GM18858 (cell line): ENCODE data around the gene MAP3K3.

Experiments
- ATAC-seq: cut with Tn5 transposase; IDR thresholded peaks from one replicate; pipeline ENCODE4 v1.9.1; 2021; ENCODE audit not compliant: unreplicated experiment

The MAP3K3 gene

GRCh38 chr17:63652106-63652505, 29.9 kb downstream of the MAP3K3 start:
- no peak for ATAC-seq

- no peak for ATAC-seq
These were observed 30.8 kb downstream of the MAP3K3 start for GRCh38 chr17:63653050-63653449.

- ATAC-seq = no peak
These were observed 35.6 kb downstream of the MAP3K3 start for GRCh38 chr17:63657786-63658185.

DNA sequence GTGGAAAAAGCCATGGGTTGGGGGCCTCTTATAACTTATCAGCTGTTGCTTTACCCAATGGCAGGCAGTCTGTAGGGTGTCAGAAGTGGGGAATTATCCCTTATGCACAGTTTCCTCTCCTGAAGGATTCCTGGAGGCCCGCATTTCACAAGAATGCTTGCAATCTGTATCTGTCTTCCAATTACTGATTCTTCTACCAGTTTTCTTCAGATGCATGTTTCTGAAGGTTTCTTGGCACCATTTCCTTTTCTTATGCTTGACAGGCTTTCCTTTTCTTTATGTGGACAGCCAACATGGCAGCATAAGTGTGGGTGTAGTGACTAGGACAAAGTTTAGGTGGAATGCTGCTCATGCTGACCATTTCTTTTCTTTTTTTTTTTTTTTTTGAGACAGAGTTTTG, 36.1 kb downstream of the MAP3K3 start:
- no peak for ATAC-seq

- ATAC-seq = no peak
These were observed 37.6 kb downstream of the MAP3K3 start for GRCh38 chr17:63659850-63660249.

DNA sequence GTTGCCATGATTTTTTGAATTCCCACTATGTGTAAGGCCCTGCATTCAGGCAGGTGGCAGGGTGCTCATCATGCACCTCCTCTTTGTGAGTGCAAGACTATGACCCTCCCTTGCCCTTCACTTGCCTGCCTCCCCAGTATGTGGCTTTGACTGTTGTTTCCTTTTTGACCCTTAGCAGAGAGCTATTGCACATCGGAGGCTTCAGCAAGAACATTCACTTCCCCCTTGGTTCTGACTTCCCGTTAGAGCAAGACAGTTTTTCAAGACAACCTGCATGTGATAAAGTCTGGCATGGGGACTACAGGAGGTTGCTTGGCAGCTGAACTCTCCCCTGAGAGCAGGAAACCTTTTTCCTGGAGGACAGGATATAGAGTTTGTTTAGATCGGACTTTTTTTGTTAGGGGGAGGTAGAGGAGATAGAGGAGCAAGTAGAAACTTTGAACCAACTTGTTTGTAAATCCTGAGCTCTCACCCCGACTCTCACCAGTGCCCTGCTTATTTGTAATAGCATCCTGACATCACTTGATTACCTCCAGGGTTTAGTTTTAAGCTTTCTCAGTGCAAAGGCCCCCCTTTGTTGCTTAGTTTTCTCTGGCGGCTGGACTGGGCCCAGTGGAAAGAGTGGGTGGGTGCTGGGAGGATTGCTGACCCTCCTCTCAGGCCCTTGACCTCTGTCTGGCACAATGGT, 43.5 kb downstream of the MAP3K3 start:
- ATAC-seq = no peak

DNA sequence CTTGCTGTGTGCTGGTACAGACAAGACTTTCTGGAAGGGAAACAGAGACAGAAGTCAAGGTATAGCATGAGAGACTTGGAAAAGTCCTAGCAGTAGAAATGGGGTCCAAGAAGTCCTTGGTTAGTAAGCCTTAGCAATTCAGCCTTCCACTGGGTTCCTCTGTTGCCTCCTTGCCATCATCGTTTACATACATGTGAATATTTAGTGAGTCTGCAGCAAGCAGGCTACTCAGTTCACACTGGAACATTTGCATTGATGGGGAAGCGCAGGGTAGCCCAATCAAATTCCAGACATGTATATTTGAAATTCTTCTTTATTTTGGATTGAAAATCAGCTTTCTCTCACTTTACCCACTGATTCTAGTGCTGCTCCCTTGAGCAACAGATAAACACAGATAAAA, 50.6 kb downstream of the MAP3K3 start:
- ATAC-seq = no peak

DNA sequence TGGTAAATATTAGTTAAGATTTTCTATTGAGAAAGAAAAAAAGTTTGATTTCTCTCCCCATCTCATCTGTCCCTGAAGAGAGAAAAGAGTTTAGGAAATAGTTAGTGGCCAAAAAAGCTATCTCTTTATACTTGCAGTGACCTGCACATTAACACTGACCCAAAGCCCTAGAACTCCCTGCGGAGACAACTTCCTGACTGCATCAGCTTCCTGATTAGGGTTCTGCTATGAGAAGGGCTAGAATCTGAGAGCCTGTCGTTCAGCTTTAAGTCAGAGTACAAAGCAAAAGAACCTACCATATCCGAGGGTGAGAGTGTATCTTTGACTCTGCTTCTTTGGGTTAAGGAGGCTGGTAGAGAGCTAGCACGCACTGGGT, 53.0 kb downstream of the MAP3K3 start:
- no peak for ATAC-seq

DNA sequence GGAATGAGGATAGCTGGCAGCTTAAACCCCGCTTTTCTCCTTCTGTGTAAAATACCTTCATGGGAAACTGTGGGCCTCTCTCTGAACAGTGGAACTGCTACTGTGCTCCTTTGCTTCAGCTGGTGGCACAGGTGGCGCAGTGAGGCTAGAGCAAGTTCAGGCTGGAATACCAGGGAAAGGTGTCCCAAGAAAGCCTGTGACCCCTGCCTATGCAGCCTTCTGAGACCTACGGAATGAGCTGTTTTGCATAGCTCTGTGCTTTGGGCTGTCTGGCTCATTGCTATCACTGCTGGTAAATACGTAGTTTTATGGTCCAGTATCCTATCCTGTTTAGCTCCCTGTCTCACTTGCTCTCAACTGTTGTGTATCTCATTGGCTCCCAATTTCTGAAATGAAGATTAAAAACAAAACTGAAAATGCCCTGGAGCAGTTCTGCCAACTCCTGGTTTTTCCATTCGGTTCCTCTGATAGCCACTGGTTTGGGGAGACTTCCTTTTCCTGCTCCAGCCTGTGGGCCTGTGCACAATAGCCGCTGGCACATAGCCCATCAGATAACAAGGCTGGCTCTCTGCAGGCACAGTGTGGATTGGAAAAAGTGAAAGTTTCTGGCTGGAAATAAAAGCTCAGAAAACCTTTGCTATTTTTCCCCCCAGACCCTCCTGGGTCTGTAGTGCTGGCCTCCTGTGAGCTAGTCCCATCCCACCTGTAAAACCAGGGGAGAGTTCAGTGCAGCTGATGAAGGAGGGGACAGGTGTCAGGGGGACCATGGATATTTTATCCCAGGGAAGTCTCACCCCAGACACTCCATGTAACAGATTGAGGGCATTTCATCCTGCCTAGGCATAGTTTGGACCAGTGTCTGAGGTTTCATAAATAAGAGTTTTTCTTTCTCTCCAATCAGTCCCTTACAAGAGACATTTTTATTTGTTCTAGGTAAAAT, 53.7 kb downstream of the MAP3K3 start:
- no peak for ATAC-seq

DNA sequence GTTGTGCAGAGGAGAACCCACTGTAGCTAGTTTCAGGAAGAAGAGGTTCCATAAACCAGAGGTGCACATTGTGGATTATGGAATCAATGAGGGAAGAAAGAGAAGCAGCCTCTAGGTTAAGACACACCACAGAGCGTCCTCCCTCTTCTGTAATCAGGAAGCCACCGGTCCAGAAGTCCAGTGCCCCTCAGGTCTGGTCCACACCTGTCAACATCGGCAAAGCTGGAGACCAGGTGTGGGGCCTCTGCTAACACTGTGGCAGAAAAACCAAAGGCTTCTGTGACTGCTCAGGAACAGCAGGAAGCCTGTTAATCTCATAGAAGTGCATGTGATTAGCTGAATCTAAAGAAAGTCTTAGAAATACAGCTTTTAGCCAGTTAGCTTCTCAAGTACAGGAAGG, 54.4 kb downstream of the MAP3K3 start:
- ATAC-seq = no peak

GRCh38 chr17:63679214-63679613, 57.0 kb downstream of the MAP3K3 start:
- no peak for ATAC-seq

DNA sequence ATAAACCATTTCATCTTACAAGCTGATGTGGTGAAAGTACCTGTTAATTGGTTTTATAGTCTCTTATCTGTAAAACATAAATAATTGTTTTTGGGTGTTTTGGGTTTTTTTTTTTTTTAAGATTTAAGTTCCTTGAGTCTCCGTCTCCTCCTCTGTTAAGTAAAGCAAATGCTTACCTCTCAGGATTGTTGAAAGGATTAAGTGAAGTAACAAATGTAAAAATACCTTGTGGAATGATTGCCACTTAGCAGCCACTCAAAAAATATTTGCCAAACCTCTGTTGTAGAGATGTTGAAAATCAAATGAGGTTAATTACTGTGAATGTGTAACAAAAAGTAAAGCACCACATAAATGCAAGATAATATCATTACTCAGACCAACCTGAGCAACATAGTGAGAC, 58.5 kb downstream of the MAP3K3 start:
- ATAC-seq = no peak

DNA sequence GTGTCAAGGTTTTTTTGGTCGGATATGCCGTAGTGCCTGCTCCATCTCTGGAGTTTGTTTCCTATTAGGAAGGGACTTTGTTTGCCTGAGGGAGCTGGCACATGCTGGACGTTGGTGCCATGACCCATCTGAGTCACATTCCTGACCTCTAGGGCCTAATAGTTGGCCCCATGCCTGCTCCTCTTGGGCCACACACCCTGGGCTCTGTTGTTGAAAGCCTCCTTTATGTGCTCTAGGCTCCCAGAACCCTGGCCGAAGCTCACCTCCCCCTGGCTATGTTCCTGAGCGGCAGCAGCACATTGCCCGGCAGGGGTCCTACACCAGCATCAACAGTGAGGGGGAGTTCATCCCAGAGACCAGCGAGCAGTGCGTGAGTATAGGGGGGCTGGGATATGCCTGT, 59.3 kb downstream of the MAP3K3 start:
- ATAC-seq = no peak

- ATAC-seq = no peak
These were observed 60.2 kb downstream of the MAP3K3 start for GRCh38 chr17:63682441-63682840.

- no peak for ATAC-seq
These were observed 60.8 kb downstream of the MAP3K3 start for GRCh38 chr17:63682981-63683380.

- no peak for ATAC-seq
These were observed 62.8 kb downstream of the MAP3K3 start for GRCh38 chr17:63685041-63685440.

DNA sequence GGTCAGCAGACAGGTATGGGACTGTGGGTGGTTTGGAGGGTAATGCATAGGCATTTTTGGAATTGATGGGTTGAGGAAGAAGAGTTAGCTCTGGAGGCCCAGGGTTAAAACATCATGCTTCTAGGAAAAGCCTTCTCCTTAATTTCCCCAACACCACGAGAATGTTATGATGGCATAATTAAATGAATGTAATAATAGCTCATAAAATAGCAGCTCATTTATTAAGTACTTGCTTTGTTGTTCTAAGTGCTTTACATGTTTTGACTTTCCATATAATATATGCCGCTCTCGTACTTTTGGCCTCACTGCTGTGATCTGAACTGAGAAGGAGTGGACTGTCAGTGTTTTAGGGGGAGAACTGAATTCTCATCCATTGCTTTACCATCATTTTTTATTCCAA, 63.4 kb downstream of the MAP3K3 start:
- no peak for ATAC-seq

- no peak for ATAC-seq
These were observed 64.0 kb downstream of the MAP3K3 start for GRCh38 chr17:63686138-63686685.

DNA sequence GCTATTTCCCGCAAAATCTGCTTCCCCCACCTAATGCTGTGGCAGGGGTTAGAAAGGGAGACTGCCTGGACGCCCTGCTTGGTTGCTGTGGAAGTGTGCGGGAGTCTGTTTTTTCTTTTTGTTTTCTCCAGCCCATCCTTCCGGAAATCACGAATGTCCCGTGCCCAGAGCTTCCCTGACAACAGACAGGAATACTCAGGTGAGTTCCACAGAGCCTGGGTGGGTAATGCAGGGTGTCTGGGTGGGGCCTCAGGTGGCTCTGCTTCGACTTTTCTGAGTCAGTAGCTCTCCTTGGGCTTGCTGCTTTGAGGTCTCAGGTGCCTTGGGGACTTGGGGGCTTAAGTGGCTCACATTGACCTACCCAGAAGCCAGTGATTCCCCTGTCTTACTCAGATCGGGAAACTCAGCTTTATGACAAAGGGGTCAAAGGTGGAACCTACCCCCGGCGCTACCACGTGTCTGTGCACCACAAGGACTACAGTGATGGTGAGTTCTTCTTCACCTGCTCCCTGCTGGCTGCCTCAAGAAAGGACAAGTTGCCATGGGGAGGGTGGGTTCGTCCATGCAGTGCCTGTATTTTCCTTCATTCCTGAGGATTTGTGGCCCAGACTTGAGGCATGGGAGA, 66.3 kb downstream of the MAP3K3 start:
- ATAC-seq = no peak

DNA sequence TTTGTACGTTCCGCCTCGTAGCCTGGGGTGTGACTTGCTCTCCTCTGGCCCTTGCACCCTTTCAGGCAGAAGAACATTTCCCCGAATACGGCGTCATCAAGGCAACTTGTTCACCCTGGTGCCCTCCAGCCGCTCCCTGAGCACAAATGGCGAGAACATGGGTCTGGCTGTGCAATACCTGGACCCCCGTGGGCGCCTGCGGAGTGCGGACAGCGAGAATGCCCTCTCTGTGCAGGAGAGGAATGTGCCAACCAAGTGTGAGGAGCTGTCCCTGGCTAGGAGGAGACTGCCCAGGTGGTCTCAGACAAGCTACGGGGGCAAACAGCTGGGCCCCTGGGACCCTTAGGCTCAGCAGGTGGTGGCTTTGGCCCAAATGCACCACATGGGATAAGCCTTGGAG, 67.3 kb downstream of the MAP3K3 start:
- no peak for ATAC-seq

GRCh38 chr17:63692195-63692816, 70.1 kb downstream of the MAP3K3 start:
- ATAC-seq = no peak
